ENCODE data around the gene CRY1.

DNA sequence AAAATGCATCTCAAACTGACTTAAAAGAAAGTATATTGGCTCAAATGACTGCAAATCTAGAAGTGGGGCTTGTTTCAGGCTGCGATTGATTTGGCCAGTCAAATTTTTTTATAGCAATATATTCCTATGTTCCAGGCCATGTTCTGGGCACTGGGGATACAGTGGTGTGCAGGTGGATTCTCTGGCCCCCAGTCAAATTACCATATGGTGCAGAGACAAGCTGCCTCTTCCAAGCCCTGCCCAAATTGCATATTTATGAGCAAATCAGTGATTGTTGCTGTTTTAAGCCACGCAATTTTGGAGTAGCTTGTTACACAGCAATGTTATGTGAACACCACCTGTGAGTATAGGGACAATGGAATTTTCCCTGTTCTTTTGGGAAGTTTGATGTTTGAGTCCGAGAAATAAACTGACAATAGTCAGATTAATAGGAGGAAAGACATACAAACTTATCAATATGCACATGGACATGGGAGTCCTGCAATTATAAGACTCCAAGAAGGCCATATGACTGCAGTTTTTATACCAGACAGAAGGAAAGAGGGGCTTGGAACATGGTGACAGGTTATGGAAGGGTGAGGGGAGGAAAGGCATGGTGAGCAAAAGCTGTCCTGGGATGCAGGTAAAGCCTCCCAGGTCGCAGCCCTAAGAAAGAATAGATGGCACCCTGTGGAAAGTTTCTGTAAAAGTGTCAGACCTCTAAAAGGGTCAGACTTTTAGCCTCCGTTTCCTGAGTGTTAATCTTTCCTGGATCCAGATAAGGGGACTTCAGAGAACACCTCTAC lies 13.1 kb upstream of the CRY1 start:
- TF ChIP-seq POLR2A (IDR thresholded peaks at IDR 0.05), result no peak
- TF ChIP-seq, protein P1, sequence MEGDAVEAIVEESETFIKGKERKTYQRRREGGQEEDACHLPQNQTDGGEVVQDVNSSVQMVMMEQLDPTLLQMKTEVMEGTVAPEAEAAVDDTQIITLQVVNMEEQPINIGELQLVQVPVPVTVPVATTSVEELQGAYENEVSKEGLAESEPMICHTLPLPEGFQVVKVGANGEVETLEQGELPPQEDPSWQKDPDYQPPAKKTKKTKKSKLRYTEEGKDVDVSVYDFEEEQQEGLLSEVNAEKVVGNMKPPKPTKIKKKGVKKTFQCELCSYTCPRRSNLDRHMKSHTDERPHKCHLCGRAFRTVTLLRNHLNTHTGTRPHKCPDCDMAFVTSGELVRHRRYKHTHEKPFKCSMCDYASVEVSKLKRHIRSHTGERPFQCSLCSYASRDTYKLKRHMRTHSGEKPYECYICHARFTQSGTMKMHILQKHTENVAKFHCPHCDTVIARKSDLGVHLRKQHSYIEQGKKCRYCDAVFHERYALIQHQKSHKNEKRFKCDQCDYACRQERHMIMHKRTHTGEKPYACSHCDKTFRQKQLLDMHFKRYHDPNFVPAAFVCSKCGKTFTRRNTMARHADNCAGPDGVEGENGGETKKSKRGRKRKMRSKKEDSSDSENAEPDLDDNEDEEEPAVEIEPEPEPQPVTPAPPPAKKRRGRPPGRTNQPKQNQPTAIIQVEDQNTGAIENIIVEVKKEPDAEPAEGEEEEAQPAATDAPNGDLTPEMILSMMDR (IDR thresholded peaks at IDR 0.05), result no peak
